ENCODE measurements around the gene POLRMT. TPM values are rescaled to one million over a fixed set of nuclear protein-coding genes. Genes with fewer than 3 reads are reported as not detected.

Gene POLRMT
- total and polyA plus RNA-seq, 9 donors: 13.5 to 52.3 (median 40.6) TPM

GRCh38 chr19:645912-646778, 12.8 kb upstream of the POLRMT start:
- H3K4me1 ChIP-seq (ENCODE audit: insufficient read depth): peaks cover 2% of the 10 kb centered on the region
- intact Hi-C loops (cut with DNase I): no loop called here
- H3K27me3 ChIP-seq: no peaks in the 10 kb centered on the region
- DNase-seq: peak in 2 of 5 donors; percentile 16 to 37
- H3K36me3 ChIP-seq: no peaks in the 10 kb centered on the region
- H3K4me3 ChIP-seq: no peak overlapping the region
- H3K27ac ChIP-seq: no peak overlapping the region
- 87 to 92% (median 91%) methylated on average over 62 of the region's 62 CpGs for WGBS, 3 donors
- TF ChIP-seq POLR2A (IDR thresholded peaks at IDR 0.05) (no peak), CTCF (IDR thresholded peaks at IDR 0.05) (no peak), EP300 (IDR thresholded peaks at IDR 0.05) (no peak)
- H3K9me3 ChIP-seq: no peaks in the 10 kb centered on the region

GRCh38 chr19:644789-645188, 11.5 kb upstream of the POLRMT start:
- Histone ChIP-seq H3K27me3 (no peaks in the 10 kb centered on the region), H3K4me1 (ENCODE audit: insufficient read depth) (peaks cover 4% of the 10 kb centered on the region), H3K27ac (no peak overlapping the region), H3K4me3 (no peak overlapping the region), H3K9me3 (no peaks in the 10 kb centered on the region), H3K36me3 (no peaks in the 10 kb centered on the region)
- DNase-seq: no peak
- WGBS, 3 donors: 80 to 84% (median 83%) methylated on average over 14 of the region's 14 CpGs
- no peak for TF ChIP-seq EP300 (IDR thresholded peaks at IDR 0.05)
- TF ChIP-seq POLR2A (IDR thresholded peaks at IDR 0.05): no peak
- TF ChIP-seq CTCF (IDR thresholded peaks at IDR 0.05): no peak
- intact Hi-C loops (cut with DNase I): no loop called here

- no peaks in the 10 kb centered on the region for H3K36me3 ChIP-seq
- intact Hi-C loops (cut with DNase I): no loop called here
- no peaks in the 10 kb centered on the region for H3K9me3 ChIP-seq
- H3K4me3 ChIP-seq: no peak overlapping the region
- WGBS, 3 donors: 74 to 77% (median 74%) methylated on average over 27 to 28 of the region's 28 CpGs
- DNase-seq: no peak
- TF ChIP-seq POLR2A (IDR thresholded peaks at IDR 0.05): no peak
- TF ChIP-seq EP300 (IDR thresholded peaks at IDR 0.05): no peak
- TF ChIP-seq CTCF (IDR thresholded peaks at IDR 0.05): no peak
- H3K27ac ChIP-seq: no peak overlapping the region
- peaks cover 4% of the 10 kb centered on the region for H3K4me1 ChIP-seq (ENCODE audit: insufficient read depth)
- H3K27me3 ChIP-seq: no peaks in the 10 kb centered on the region
These were observed 11.0 kb upstream of the POLRMT start for GRCh38 chr19:644363-644762.

- H3K27ac ChIP-seq: peak overlapping the region; percentile 27 to 67
- no peak for DNase-seq
- H3K4me1 ChIP-seq (ENCODE audit: insufficient read depth): peaks cover 8% of the 10 kb centered on the region
- intact Hi-C loops (cut with DNase I): no loop called here
- no peaks in the 10 kb centered on the region for H3K36me3 ChIP-seq
- no peak for TF ChIP-seq EP300 (IDR thresholded peaks at IDR 0.05)
- WGBS, 3 donors: 86 to 87% (median 87%) methylated on average over 24 of the region's 24 CpGs
- H3K9me3 ChIP-seq: no peaks in the 10 kb centered on the region
- H3K4me3 ChIP-seq: no peak overlapping the region
- H3K27me3 ChIP-seq: no peaks in the 10 kb centered on the region
These were observed 10.4 kb upstream of the POLRMT start for GRCh38 chr19:643736-644135.
